SK-N-SH (cell line): Measurements from ENCODE around the gene ANAPC16. TPM values are rescaled to one million over a fixed set of nuclear protein-coding genes. Genes with fewer than 3 reads are reported as not detected.
A peak's percentile ranks its signal among the peaks of the same experiment; 100 is the strongest.

Experiments used
- CTCF ChIA-PET: fragments of 300-600, 350-600 bp; formaldehyde crosslinking; extraction: SDS; loops from one replicate; lab custom pipeline; 2021; lab: Yijun Ruan, JAX
- POLR2A ChIA-PET: fragments of 350-600 bp; sonication (Branson Sonifier 250); formaldehyde crosslinking; extraction: SDS; loops from one replicate; lab custom pipeline; 2020; ENCODE audit warnings: antibody characterized with exemption, inconsistent platforms; lab: Yijun Ruan, JAX
- DNase-seq: peaks from one replicate; pipeline ENCODE4 v3.0.0; 2012
- H2AFZ ChIP-seq: fragments of 200-600 bp; sonication (generic); 2 replicates; pipeline ENCODE4 v1.8.1; 2016; ENCODE audit warnings: antibody characterized with exemption, mild to moderate bottlenecking, low read depth
- H3F3A ChIP-seq: fragments of 200-600 bp; sonication (generic); replicated peaks from 2 replicates; pipeline ENCODE3; 2016; ENCODE audit warnings: antibody characterized with exemption, mild to moderate bottlenecking; ENCODE audit not compliant: insufficient read depth
- H3K27ac ChIP-seq, 2 experiments: fragments of 200-500 bp in 1 of 2; fragments of 200-600 bp in 1 of 2; sonication (Bioruptor generic) in 1 of 2; sonication (generic), shearing (Covaris generic) in 1 of 2; 2 replicates each; pipeline versions ENCODE4 v1.5.1 to v1.6.1; 2014 to 2016; ENCODE audit warnings: low read depth in 2 of 2, inconsistent platforms in 1 of 2, low read length in 1 of 2, mild to moderate bottlenecking in 1 of 2, mixed read lengths in 1 of 2
- H3K27me3 ChIP-seq: fragments of 200-600 bp; sonication (generic), shearing (Covaris generic); 2 replicates; pipeline ENCODE4 v1.6.1; 2016; ENCODE audit warnings: mixed run types; ENCODE audit not compliant: insufficient read depth
- H3K36me3 ChIP-seq, 2 experiments: fragments of 200-500 bp in 1 of 2; fragments of 200-600 bp in 1 of 2; sonication (Bioruptor generic) in 1 of 2; sonication (generic) in 1 of 2; replicated peaks in 1 of 2; 2 replicates each; pipeline versions ENCODE3 to v1.5.1; 2014 to 2016; ENCODE audit warnings: low read length in 1 of 2, mild to moderate bottlenecking in 1 of 2; ENCODE audit not compliant: insufficient read depth in 2 of 2, control insufficient read depth in 1 of 2
- H3K4me1 ChIP-seq, 2 experiments: fragments of 200-500 bp in 1 of 2; fragments of 200-600 bp in 1 of 2; sonication (Bioruptor generic) in 1 of 2; sonication (generic), shearing (Covaris generic) in 1 of 2; 2 replicates each; pipeline versions ENCODE4 v1.5.1 to v1.6.1; 2014 to 2016; ENCODE audit warnings: low read depth in 1 of 2, low read length in 1 of 2, mixed run types in 1 of 2; ENCODE audit not compliant: insufficient read depth in 2 of 2, control insufficient read depth in 1 of 2
- H3K4me2 ChIP-seq: fragments of 200-600 bp; sonication (generic), shearing (Covaris generic); 2 replicates; pipeline ENCODE4 v1.6.1; 2017; ENCODE audit warnings: mixed run types
- H3K4me3 ChIP-seq, 2 experiments: fragments of 200-500 bp in 1 of 2; fragments of 200-600 bp in 1 of 2; sonication (Bioruptor generic) in 1 of 2; sonication (generic), shearing (Covaris generic) in 1 of 2; 2 replicates each; pipeline versions ENCODE4 v1.5.1 to v1.8.1; 2014 to 2016; ENCODE audit warnings: low read depth in 2 of 2, inconsistent platforms in 1 of 2, low read length in 1 of 2, mild to moderate bottlenecking in 1 of 2, mixed read lengths in 1 of 2, moderate library complexity in 1 of 2
- H3K79me2 ChIP-seq: fragments of 200-600 bp; sonication (generic); 2 replicates; pipeline ENCODE4 v1.8.1; 2017; ENCODE audit warnings: mild to moderate bottlenecking; ENCODE audit not compliant: insufficient read depth
- H3K9ac ChIP-seq: fragments of 200-600 bp; sonication (generic); 2 replicates; pipeline ENCODE4 v1.6.1; 2017; ENCODE audit warnings: mixed run types
- H3K9me2 ChIP-seq: fragments of 200-600 bp; sonication (generic); 2 replicates; pipeline ENCODE4 v1.6.1; 2017; ENCODE audit warnings: mixed run types
- H3K9me3 ChIP-seq: fragments of 200-600 bp; sonication (generic); 2 replicates; pipeline ENCODE4 v1.6.1; 2017; ENCODE audit warnings: mixed run types, mild to moderate bottlenecking, moderate library complexity
- H4K20me1 ChIP-seq: fragments of 200-600 bp; sonication (generic); 2 replicates; pipeline ENCODE4 v1.6.1; 2017; ENCODE audit warnings: mild to moderate bottlenecking, mixed run types; ENCODE audit not compliant: insufficient read depth
- EP300 ChIP-seq, 2 experiments: IDR thresholded peaks; 2 replicates each; pipeline versions ENCODE4 v1.4.0 to v1.6.1; 2012; ENCODE audit warnings: borderline replicate concordance in 1 of 2, low read depth in 1 of 2, low read length in 1 of 2
- FOSL2 ChIP-seq: IDR thresholded peaks from 2 replicates; pipeline ENCODE4 v1.4.0; 2012; ENCODE audit warnings: low read depth, mild to moderate bottlenecking, moderate library complexity, borderline replicate concordance
- FOXJ3 ChIP-seq: sonication (generic); formaldehyde crosslinking; IDR thresholded peaks from 2 replicates; pipeline ENCODE4 v1.5.1; 2020; ENCODE audit warnings: mild to moderate bottlenecking, missing genetic modification reagents
- JUND ChIP-seq: IDR thresholded peaks from 2 replicates; pipeline ENCODE4 v1.4.0; 2012
- MEF2A ChIP-seq: IDR thresholded peaks from 2 replicates; pipeline ENCODE4 v1.4.0; 2012; ENCODE audit warnings: low read depth, borderline replicate concordance
- NFIC ChIP-seq: IDR thresholded peaks from 2 replicates; pipeline ENCODE4 v1.4.0; 2012; ENCODE audit warnings: borderline replicate concordance
- PBX3 ChIP-seq: IDR thresholded peaks from 2 replicates; pipeline ENCODE4; 2012
- RAD21 ChIP-seq: IDR thresholded peaks from 2 replicates; pipeline ENCODE4 v1.6.1; 2012; ENCODE audit warnings: mild to moderate bottlenecking, low read length
- REST ChIP-seq: IDR thresholded peaks from 2 replicates; pipeline ENCODE4 v1.6.1; 2012; ENCODE audit warnings: mild to moderate bottlenecking, low read depth, low read length, moderate library complexity
- TAF1 ChIP-seq: IDR thresholded peaks from 2 replicates; pipeline ENCODE4 v1.6.1; 2012; ENCODE audit warnings: low read depth, mild to moderate bottlenecking, low read length, moderate library complexity, borderline replicate concordance
- TCF12 ChIP-seq: IDR thresholded peaks from 2 replicates; pipeline ENCODE4 v1.4.0; 2012
- TEAD4 ChIP-seq: IDR thresholded peaks from 2 replicates; pipeline ENCODE4 v1.4.0; 2012; ENCODE audit warnings: mild to moderate bottlenecking, borderline replicate concordance; ENCODE audit not compliant: insufficient read depth
- YY1 ChIP-seq: IDR thresholded peaks from 2 replicates; pipeline ENCODE4 v1.4.0; 2012; ENCODE audit warnings: low read depth, mild to moderate bottlenecking
- WGBS: methylation state at CpG from one replicate; pipeline ENCODE4 v1.1.6; 2017; ENCODE audit warnings: low lambda C conversion rate; 5-methylcytosine and 5-hydroxymethylcytosine counted together
- polyA plus RNA-seq, 3 experiments: library from polyadenylated mRNA; depleted of rRNA; stranded (reverse); fragments of >200 nt; gene quantifications; 2 replicates each; pipeline ENCODE4 v1.2.3, GENCODE V29; 2012

ANAPC16 gene
- polyA plus RNA-seq, 1 of the 3 experiments (the other 2 are of a cell fraction) = 45.2 TPM

GRCh38 chr10:72175149-72175548 is 40.7 kb upstream of the ANAPC16 start:
- H4K20me1 ChIP-seq = no peaks in the 10 kb centered on the region
- no peaks in the 10 kb centered on the region for H3K79me2 ChIP-seq
- peaks cover 12 to 38% of the 10 kb centered on the region in 2 experiments for H3K4me1 ChIP-seq
- no peaks in the 10 kb centered on the region for H3K9me2 ChIP-seq
- H2AFZ ChIP-seq = no peak overlapping the region; the same call in 1 of the 2 replicates
- POLR2A ChIA-PET = interaction anchor here (0.9 kb wide), 1 partner anchor 98 kb away, joined by 5 read pairs; the partner anchor contains the start of gene DDIT4
- H3K4me3 ChIP-seq = no peak overlapping the region
- no peaks in the 10 kb centered on the region for H3K9me3 ChIP-seq
- TF ChIP-seq REST (no peak), YY1 (peak; percentile 32; the same call in 1 of the 2 replicates), FOXJ3 (CRISPR knock-in tag) (no peak), TAF1 (peak; percentile 14; the same call in 1 of the 2 replicates), MEF2A (peak; percentile 78), NFIC (peak; percentile 30; the same call in 1 of the 2 replicates), PBX3 (peak; percentile 46; the same call in 1 of the 2 replicates), JUND (peak; percentile 53; the same call in 1 of the 2 replicates), TEAD4 (0 out of 2 replicates have a peak, but pooled peaks have one; percentile 18), TCF12 (peak; percentile 59), RAD21 (no peak), FOSL2 (peak; percentile 62; the same call in 1 of the 2 replicates), EP300 (IDR thresholded peaks at IDR 0.05; ENCODE audit: borderline replicate concordance in 1 of 2, low read depth in 1 of 2, low read length in 1 of 2) (peak in 1 of 2 experiments; percentile 44; a peak in 1 of 4 replicates)
- CTCF ChIA-PET = interaction anchor here (1.2 kb wide), 1 partner anchor 99 kb away, joined by 4 read pairs; no protein-coding TSS in a partner anchor
- peaks cover 10% of the 10 kb centered on the region in 2 experiments for H3K36me3 ChIP-seq
- WGBS = 26% methylated on average over 1 of the region's 1 CpG
- H3F3A ChIP-seq = peaks cover 52% of the 10 kb centered on the region
- H3K27ac ChIP-seq = peak overlapping the region; percentile 80 to 90
- H3K4me2 ChIP-seq = peak overlapping the region; percentile 32; the same call in 1 of the 2 replicates
- peak overlapping the region; percentile 5; the same call in 1 of the 2 replicates for H3K9ac ChIP-seq
- DNase-seq = no peak
- H3K27me3 ChIP-seq = no peaks in the 10 kb centered on the region
